Measurements from ENCODE around the gene ISOC2. TPM values are rescaled to one million over a fixed set of nuclear protein-coding genes. Genes with fewer than 3 reads are reported as not detected.

ISOC2 gene
- total RNA-seq, 2 experiments from 2014 or later = 29.0 to 29.3 TPM

GRCh38 chr19:55435020-55435419, 26.4 kb downstream of the ISOC2 start:
- POLR2A ChIA-PET = no interaction called here
- Mint-ChIP-seq H3K36me3 (ENCODE audit: low read depth) (no peaks in the 10 kb centered on the region), H3K4me3 (no peak overlapping the region), H3K4me1 (ENCODE audit: low read depth) (no peaks in the 10 kb centered on the region), H3K9me3 (no peaks in the 10 kb centered on the region), H3K27me3 (peaks cover 44% of the 10 kb centered on the region), H3K27ac (no peak overlapping the region)
- no peak for ATAC-seq
- no peak for DNase-seq
- intact Hi-C loops (cut with micrococcal nuclease) = no loop called here
- CTCF ChIA-PET = no interaction called here
- TF ChIP-seq CTCF (IDR thresholded peaks at IDR 0.05) = no peak

GRCh38 chr19:55434356-55434919, 27.0 kb downstream of the ISOC2 start:
- ATAC-seq (no peak), DNase-seq (no peak)
- no peak overlapping the region for H3K27ac Mint-ChIP-seq
- no peak overlapping the region for H3K4me3 Mint-ChIP-seq
- H3K27me3 Mint-ChIP-seq = peaks cover 41% of the 10 kb centered on the region
- H3K4me1 Mint-ChIP-seq (ENCODE audit: low read depth) = no peaks in the 10 kb centered on the region
- no peaks in the 10 kb centered on the region for H3K9me3 Mint-ChIP-seq
- CTCF ChIA-PET = no interaction called here
- TF ChIP-seq CTCF (IDR thresholded peaks at IDR 0.05) = no peak
- intact Hi-C loops (cut with micrococcal nuclease) = no loop called here
- POLR2A ChIA-PET = no interaction called here
- no peaks in the 10 kb centered on the region for H3K36me3 Mint-ChIP-seq (ENCODE audit: low read depth)

GRCh38 chr19:55433292-55433691, 28.1 kb downstream of the ISOC2 start:
- H3K27me3 Mint-ChIP-seq = peaks cover 35% of the 10 kb centered on the region
- H3K36me3 Mint-ChIP-seq (ENCODE audit: low read depth) = no peaks in the 10 kb centered on the region
- H3K9me3 Mint-ChIP-seq = no peaks in the 10 kb centered on the region
- ATAC-seq (no peak), DNase-seq (no peak)
- H3K27ac Mint-ChIP-seq = no peak overlapping the region
- ChIA-PET POLR2A (no interaction called here), CTCF (no interaction called here)
- TF ChIP-seq CTCF (IDR thresholded peaks at IDR 0.05) = no peak
- intact Hi-C loops (cut with micrococcal nuclease) = no loop called here
- no peaks in the 10 kb centered on the region for H3K4me1 Mint-ChIP-seq (ENCODE audit: low read depth)
- H3K4me3 Mint-ChIP-seq = no peak overlapping the region

- Mint-ChIP-seq H3K9me3 (no peaks in the 10 kb centered on the region), H3K27me3 (peaks cover 37% of the 10 kb centered on the region), H3K27ac (no peak overlapping the region), H3K36me3 (ENCODE audit: low read depth) (no peaks in the 10 kb centered on the region), H3K4me1 (ENCODE audit: low read depth) (no peaks in the 10 kb centered on the region), H3K4me3 (no peak overlapping the region)
- ChIA-PET CTCF (no interaction called here), POLR2A (no interaction called here)
- DNase-seq = no peak
- ATAC-seq = no peak
- TF ChIP-seq CTCF (IDR thresholded peaks at IDR 0.05) = no peak
- intact Hi-C loops (cut with micrococcal nuclease) = no loop called here
Observed at GRCh38 chr19:55432241-55432959, 29.0 kb downstream of the ISOC2 start.

- POLR2A ChIA-PET = no interaction called here
- H3K4me1 Mint-ChIP-seq (ENCODE audit: low read depth) = no peaks in the 10 kb centered on the region
- H3K27me3 Mint-ChIP-seq = peaks cover 28% of the 10 kb centered on the region
- DNase-seq (no peak), ATAC-seq (no peak)
- no peak for TF ChIP-seq CTCF (IDR thresholded peaks at IDR 0.05)
- H3K27ac Mint-ChIP-seq = no peak overlapping the region
- CTCF ChIA-PET = no interaction called here
- no peaks in the 10 kb centered on the region for H3K9me3 Mint-ChIP-seq
- no peak overlapping the region for H3K4me3 Mint-ChIP-seq
- intact Hi-C loops (cut with micrococcal nuclease) = no loop called here
- no peaks in the 10 kb centered on the region for H3K36me3 Mint-ChIP-seq (ENCODE audit: low read depth)
Observed at GRCh38 chr19:55431183-55431582, 30.3 kb downstream of the ISOC2 start.
